Esophagus muscularis mucosa (tissue), 3 donors: ENCODE measurements around the gene ESYT2.

Source experiments
- CTCF ChIP-seq, 3 experiments: fragments of 200-600 bp in 2 of 3; fragments of 450-650 bp in 1 of 3; sonication (generic) in 2 of 3; IDR thresholded peaks; one replicate each; pipeline ENCODE4 v1.5.1; 2017 to 2019; ENCODE audit warnings: antibody characterized with exemption in 3 of 3, mild to moderate bottlenecking in 2 of 3, moderate library complexity in 1 of 3
- POLR2A ChIP-seq: fragments of 450-650 bp; IDR thresholded peaks from one replicate; pipeline ENCODE4 v1.6.1; 2017; ENCODE audit warnings: antibody characterized with exemption, moderate library complexity, mild to moderate bottlenecking, low read depth

GRCh38 chr7:158731761-158732160, 97.5 kb downstream of the ESYT2 start:
- TF ChIP-seq CTCF (IDR thresholded peaks at IDR 0.05) (no peak), POLR2A (no peak)
